GM10248 (cell line): ENCODE results near the gene INPP5D.

Source experiments
- CTCF ChIA-PET: fragments of 300-600 bp; sonication (Branson Sonifier 250); formaldehyde crosslinking; extraction: SDS; loops from one replicate; lab custom pipeline; 2021; ENCODE audit warnings: antibody characterized with exemption; lab: Yijun Ruan, JAX
- POLR2A ChIA-PET: fragments of 350-650 bp; sonication (Branson Sonifier 250); formaldehyde crosslinking; extraction: SDS; loops from one replicate; lab custom pipeline; 2020; ENCODE audit warnings: antibody characterized with exemption; lab: Yijun Ruan, JAX
- DNase-seq: peaks from one replicate; pipeline ENCODE4 v3.0.0; 2012; ENCODE audit errors: extremely low spot score
- TF ChIP-seq, protein P1 (sequence below): IDR thresholded peaks from 2 replicates; pipeline ENCODE4 v1.5.1; 2012; ENCODE audit warnings: mild to moderate bottlenecking, low read depth; ENCODE audit errors: extremely low read depth, missing control alignments, control extremely low read depth

Gene INPP5D

DNA sequence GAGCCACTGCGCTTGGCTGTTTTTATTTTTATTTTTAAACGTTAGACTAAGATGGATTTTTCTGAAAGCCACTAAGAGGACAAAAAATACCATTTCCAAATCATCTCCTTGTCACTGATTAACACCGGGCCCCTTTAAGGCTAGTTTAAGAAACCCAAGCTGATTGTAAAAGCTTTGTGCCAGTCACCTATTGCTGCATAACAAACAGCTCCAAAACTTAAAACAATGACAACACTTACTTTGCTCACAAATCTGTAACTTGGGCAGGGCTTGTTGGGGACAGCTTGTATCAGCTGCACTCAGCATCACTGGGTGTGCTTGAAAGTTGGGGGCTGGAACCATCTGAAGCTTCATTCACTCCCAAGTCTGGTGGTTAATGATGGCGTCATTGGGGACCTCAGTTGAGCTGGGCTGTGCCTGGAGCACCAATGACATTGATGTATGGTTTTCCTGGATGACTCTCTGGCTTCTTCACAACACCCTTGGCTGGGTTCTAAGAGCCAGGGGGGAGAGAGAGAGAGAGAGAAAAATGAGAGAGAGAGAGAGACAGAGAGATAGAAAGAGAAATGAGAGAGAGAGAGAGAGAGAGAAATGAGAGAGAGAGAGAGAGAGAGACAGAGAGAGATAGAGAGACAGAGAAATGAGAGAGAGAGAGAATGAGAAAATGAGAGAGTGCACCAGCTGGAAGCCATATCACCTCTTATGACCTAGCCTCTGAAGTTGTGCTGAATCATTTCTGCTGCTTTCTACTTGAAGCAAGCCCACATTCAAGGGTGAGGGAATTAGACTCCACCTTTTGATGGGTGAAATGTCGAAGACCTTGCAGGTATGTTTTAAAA lies 165.3 kb downstream of the INPP5D start:
- TF ChIP-seq, protein P1, sequence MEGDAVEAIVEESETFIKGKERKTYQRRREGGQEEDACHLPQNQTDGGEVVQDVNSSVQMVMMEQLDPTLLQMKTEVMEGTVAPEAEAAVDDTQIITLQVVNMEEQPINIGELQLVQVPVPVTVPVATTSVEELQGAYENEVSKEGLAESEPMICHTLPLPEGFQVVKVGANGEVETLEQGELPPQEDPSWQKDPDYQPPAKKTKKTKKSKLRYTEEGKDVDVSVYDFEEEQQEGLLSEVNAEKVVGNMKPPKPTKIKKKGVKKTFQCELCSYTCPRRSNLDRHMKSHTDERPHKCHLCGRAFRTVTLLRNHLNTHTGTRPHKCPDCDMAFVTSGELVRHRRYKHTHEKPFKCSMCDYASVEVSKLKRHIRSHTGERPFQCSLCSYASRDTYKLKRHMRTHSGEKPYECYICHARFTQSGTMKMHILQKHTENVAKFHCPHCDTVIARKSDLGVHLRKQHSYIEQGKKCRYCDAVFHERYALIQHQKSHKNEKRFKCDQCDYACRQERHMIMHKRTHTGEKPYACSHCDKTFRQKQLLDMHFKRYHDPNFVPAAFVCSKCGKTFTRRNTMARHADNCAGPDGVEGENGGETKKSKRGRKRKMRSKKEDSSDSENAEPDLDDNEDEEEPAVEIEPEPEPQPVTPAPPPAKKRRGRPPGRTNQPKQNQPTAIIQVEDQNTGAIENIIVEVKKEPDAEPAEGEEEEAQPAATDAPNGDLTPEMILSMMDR, result no peak
- CTCF ChIA-PET, result interaction anchor here (0.9 to 2.2 kb wide), 6 partner anchors 9 to 26 kb away, joined by 3 to 8 read pairs (median 3); no protein-coding TSS in a partner anchor
- POLR2A ChIA-PET, result no interaction called here
- no peak for DNase-seq

GRCh38 chr2:233226511-233227031 lies 166.4 kb downstream of the INPP5D start:
- TF ChIP-seq, protein P1, result no peak
- ChIA-PET CTCF (interaction anchor here (1.2 to 1.9 kb wide), 3 partner anchors 18 to 28 kb away, joined by 3 to 4 read pairs (median 3); no protein-coding TSS in a partner anchor), POLR2A (no interaction called here)
- no peak for DNase-seq

DNA sequence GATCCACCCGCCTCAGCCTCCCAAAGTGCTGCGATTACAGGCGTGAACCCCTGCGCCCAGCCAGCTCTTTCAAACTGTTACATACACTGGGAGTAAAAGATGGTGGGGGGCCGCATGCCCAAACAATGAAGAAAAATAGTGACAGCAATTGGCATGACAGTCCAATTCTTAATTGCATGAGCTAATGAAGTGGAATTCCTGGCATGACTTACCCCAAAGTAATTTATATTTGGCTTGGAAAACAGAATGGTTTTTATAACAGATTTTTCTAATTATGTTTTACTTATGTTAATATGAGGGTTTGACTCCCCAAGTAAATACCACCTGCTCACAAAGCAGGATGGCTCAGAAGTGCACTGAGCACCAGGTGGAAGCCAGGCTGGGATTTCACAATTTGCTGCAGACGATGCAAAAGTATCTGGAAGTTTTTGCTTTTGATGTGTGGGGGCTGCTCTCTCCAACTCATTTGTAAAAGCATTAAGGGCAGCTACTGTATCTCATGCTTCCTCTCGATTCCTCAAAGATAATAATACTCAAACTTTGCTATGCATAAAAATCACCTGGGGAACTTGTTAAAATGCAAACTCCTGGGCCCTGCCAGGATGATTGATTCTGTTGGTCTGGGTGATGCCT lies 167.3 kb downstream of the INPP5D start:
- POLR2A ChIA-PET, result no interaction called here
- CTCF ChIA-PET, result interaction anchor here (0.7 to 1.3 kb wide), 4 partner anchors 9 to 32 kb away, joined by 3 read pairs; no protein-coding TSS in a partner anchor
- no peak for DNase-seq
- TF ChIP-seq, protein P1, result no peak

DNA sequence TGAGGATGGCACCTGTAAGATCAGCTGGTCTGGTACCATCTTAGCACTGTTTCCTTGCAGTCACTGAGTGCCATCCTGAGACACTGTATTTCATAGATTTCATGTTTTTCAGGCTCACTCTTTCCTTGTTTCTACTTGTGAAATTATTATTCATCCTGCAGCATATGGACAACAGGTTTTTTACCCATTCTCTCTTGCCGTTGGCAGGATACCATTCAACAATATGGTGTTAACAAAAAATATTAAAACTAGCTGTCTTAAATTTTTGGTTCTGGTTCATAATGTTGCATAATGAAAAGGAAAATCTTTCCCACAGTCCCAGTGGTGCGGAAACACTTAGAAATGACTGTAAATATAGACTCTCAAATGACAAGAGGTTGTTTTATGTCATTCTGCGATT lies 168.2 kb downstream of the INPP5D start:
- no peak for DNase-seq
- ChIA-PET POLR2A (no interaction called here), CTCF (interaction anchor here (0.8 kb wide), 1 partner anchor 22 kb away, joined by 3 read pairs; no protein-coding TSS in a partner anchor)
- TF ChIP-seq, protein P1, result no peak

DNA sequence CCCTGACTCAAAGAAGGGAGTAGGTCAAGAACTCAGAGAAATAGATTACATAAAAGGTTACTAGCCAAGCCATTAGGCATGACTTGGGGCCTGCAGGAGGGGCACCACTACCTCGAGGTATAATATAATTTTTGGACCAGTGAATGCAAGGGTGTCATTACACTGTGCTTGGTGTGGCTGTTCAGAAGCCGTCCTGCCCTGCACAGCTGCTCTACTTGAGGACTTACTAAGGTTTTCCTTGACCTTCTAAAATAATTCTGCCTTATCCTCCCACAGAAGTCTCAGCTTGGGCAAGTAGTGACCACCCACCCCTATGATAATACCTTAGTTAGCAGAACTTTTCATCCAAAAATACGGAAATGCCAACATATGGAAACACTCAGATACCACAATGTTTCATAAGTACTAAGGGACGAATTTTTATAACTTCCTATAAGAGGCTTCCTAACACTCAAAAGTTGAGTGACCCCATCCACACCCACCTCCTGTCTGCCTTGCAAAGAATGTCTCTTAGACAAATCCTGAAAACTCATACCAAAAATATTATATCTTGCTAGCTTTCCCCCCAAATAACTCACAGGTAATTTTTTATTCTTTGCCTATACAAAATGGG lies 173.6 kb downstream of the INPP5D start:
- DNase-seq, result no peak
- ChIA-PET CTCF (interaction anchor here (0.7 to 4.8 kb wide), 2 partner anchors 18 to 50 kb away, joined by 3 to 22 read pairs; partner anchors contain the start of gene ATG16L1), POLR2A (no interaction called here)
- TF ChIP-seq, protein P1, result no peak

DNA sequence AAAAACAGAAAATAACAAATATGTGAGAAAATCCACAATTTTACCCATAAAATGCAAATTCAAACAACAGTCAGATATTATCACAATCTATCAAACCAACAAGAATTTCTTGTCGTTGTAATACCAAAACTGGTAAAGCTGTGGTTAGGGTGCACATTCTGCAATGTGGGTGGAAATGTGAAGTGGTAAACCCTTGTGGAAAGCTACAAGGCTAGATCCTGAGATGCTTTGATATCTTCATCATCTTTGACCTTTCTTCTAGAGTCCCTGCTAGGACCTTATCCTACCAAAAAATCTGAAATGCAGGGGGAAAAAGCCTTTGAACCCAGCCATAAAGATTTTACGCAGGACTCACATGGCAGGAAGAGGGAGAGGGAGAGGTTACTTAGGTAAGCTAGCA lies 174.1 kb downstream of the INPP5D start:
- CTCF ChIA-PET, result interaction anchor here (0.8 to 4.8 kb wide), 2 partner anchors 9 to 17 kb away, joined by 3 to 22 read pairs; partner anchors contain the start of gene ATG16L1
- no peak for DNase-seq
- TF ChIP-seq, protein P1, result no peak
- POLR2A ChIA-PET, result no interaction called here
